Activated T-helper 9 cell treated with anti-CD3 and anti-CD28 coated beads, Interleukin-2, amount 50 U/mL, for 16 hours (primary cell): Measurements from ENCODE around the gene CCRL2.

Experiments used
- DNase-seq: peaks from one replicate; pipeline ENCODE4 v3.0.0-alpha.2; 2020; ENCODE audit warnings: low read depth

CCRL2 gene

GRCh38 chr3:46406788-46407611 lies at the start of gene CCRL2, which contains the start of gene CCR5AS:
Gene CCRL2 (plus strand): TSS chr3:46407259. CDS start chr3:46408080, 821 bp downstream.
Gene CCR5AS (minus strand): TSS chr3:46407066.
- DNase-seq: peak; percentile 4

- no peak for DNase-seq
These were observed 48.6 kb upstream of the CCRL2 start for GRCh38 chr3:46358466-46358865.

- DNase-seq: no peak
These were observed 47.1 kb upstream of the CCRL2 start for GRCh38 chr3:46359733-46360493.

GRCh38 chr3:46360907-46361306 lies 46.2 kb upstream of the CCRL2 start:
- no peak for DNase-seq

- no peak for DNase-seq
These were observed 45.4 kb upstream of the CCRL2 start for GRCh38 chr3:46361408-46362283.

- DNase-seq: no peak
These were observed 42.0 kb upstream of the CCRL2 start for GRCh38 chr3:46365041-46365440.

- no peak for DNase-seq
These were observed 41.1 kb upstream of the CCRL2 start for GRCh38 chr3:46365737-46366524.

GRCh38 chr3:46367811-46368210 lies 39.2 kb upstream of the CCRL2 start:
- no peak for DNase-seq

- DNase-seq: peak; percentile 53
These were observed 38.5 kb upstream of the CCRL2 start for GRCh38 chr3:46368569-46368968.

GRCh38 chr3:46369151-46369550 lies 37.9 kb upstream of the CCRL2 start:
- no peak for DNase-seq

GRCh38 chr3:46369675-46370132 lies 37.4 kb upstream of the CCRL2 start:
- no peak for DNase-seq

- no peak for DNase-seq
These were observed 36.1 kb upstream of the CCRL2 start, which contains the start of gene CCR5 for GRCh38 chr3:46370839-46371518. Gene CCR5 (plus strand): TSS chr3:46370946. CDS start chr3:46372903, 1,957 bp downstream.

GRCh38 chr3:46371519-46372340 lies 35.3 kb upstream of the CCRL2 start:
- no peak for DNase-seq

GRCh38 chr3:46372492-46373359 lies 34.3 kb upstream of the CCRL2 start:
- no peak for DNase-seq

- DNase-seq: no peak
These were observed 32.3 kb upstream of the CCRL2 start for GRCh38 chr3:46374755-46375154.

- DNase-seq: no peak
These were observed 31.8 kb upstream of the CCRL2 start for GRCh38 chr3:46375218-46375617.

GRCh38 chr3:46375814-46376213 lies 31.2 kb upstream of the CCRL2 start:
- DNase-seq: no peak

GRCh38 chr3:46378426-46378942 lies 28.6 kb upstream of the CCRL2 start:
- peak; percentile 38 for DNase-seq
